Keratinocyte (primary cell): Measurements from ENCODE around the gene JPH2.

Experiments
- EZH2 ChIP-seq: IDR thresholded peaks from one replicate; pipeline ENCODE4 v1.6.1; 2012; ENCODE audit warnings: inconsistent platforms, mild to moderate bottlenecking, low read length, moderate library complexity
- TF ChIP-seq, protein P1 (sequence below), 3 experiments: IDR thresholded peaks in 1 of 3; conservative IDR thresholded peaks in 1 of 3; optimal IDR thresholded peaks in 1 of 3; 2 replicates in 2 of 3; 3 replicates in 1 of 3; pipeline versions ENCODE3 to v1.5.1; 2011; ENCODE audit warnings: low read length in 3 of 3, mild to moderate bottlenecking in 3 of 3, moderate library complexity in 2 of 3, control low read depth in 1 of 3, inconsistent platforms in 1 of 3; ENCODE audit not compliant: insufficient read depth in 2 of 3; ENCODE audit errors: extremely low read depth in 1 of 3

DNA sequence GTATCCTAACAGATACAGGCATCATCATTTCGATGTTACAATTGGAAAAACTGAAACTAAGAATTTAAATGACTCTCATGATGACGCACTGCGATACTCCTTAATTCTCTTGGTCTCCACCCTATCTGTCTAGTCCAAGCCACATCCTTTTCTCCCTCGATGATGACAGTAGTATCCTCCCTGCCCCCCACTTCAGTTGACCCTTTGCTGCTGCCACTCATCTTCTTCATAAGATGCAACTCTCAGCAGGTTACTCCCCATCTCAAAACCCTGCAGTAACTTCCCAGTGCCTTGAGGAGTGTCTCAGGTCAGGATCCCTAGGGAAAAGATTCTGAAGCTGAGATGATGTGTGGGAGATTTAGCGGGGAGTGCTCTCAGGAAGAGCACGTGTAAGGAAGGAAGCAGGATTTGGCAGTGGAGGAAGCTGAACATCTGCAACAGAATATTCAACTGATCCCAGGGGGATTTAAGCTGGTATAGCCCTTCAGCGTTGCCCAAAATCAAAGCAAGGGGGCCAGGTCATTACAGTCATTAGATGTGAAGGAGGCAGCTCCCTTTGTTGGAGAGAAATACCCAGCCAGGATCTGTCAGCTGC, 16.1 kb downstream of the JPH2 start:
- TF ChIP-seq EZH2 = no peak
- TF ChIP-seq, protein P1, sequence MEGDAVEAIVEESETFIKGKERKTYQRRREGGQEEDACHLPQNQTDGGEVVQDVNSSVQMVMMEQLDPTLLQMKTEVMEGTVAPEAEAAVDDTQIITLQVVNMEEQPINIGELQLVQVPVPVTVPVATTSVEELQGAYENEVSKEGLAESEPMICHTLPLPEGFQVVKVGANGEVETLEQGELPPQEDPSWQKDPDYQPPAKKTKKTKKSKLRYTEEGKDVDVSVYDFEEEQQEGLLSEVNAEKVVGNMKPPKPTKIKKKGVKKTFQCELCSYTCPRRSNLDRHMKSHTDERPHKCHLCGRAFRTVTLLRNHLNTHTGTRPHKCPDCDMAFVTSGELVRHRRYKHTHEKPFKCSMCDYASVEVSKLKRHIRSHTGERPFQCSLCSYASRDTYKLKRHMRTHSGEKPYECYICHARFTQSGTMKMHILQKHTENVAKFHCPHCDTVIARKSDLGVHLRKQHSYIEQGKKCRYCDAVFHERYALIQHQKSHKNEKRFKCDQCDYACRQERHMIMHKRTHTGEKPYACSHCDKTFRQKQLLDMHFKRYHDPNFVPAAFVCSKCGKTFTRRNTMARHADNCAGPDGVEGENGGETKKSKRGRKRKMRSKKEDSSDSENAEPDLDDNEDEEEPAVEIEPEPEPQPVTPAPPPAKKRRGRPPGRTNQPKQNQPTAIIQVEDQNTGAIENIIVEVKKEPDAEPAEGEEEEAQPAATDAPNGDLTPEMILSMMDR (optimal IDR thresholded peaks at IDR 0.05 in 1 of 3, IDR thresholded peaks at IDR 0.05 in 1 of 3, conservative IDR thresholded peaks at IDR 0.05 in 1 of 3; ENCODE audit: extremely low read depth in 1 of 3, insufficient read depth in 2 of 3, low read length in 3 of 3) = no peak
